Stimulated activated CD4-positive, alpha-beta T cell treated with anti-CD3 and anti-CD28 coated beads, TNF-alpha, amount 100 ng/mL, for 24 hours (primary cell): ENCODE results near the gene MLX.
"Not testable (repeated sequence)": the region's sequence is repeated elsewhere in the genome, so short reads cannot be mapped to it uniquely, and the experiment has no call there.

ENCODE experiments used
- DNase-seq, 3 experiments: peaks; one replicate each; pipeline ENCODE4 v3.0.0-alpha.2; 2020; ENCODE audit warnings: low read depth in 3 of 3

MLX gene

GRCh38 chr17:42618442-42619150, 51.7 kb downstream of the MLX start:
- no peak for DNase-seq

- DNase-seq: not testable (repeated sequence)
Measured at GRCh38 chr17:42621987-42622386, 55.1 kb downstream of the MLX start.
